ENCODE data around the gene CHAC1. TPM values are rescaled to one million over a fixed set of nuclear protein-coding genes. Genes with fewer than 3 reads are reported as not detected.

Gene CHAC1
- total and polyA plus RNA-seq, 8 donors, result 1.3 to 61.6 (median 5.0) TPM

- Histone ChIP-seq H3K36me3 (peaks cover 20 to 84% (median 81%) of the 10 kb centered on the region in 4 donors), H3K27ac (no peak overlapping the region), H3K9me3 (no peaks in the 10 kb centered on the region), H3K4me1 (peaks cover 0 to 16% (median 7%) of the 10 kb centered on the region in 4 donors), H3K27me3 (no peaks in the 10 kb centered on the region), H3K4me3 (no peak overlapping the region)
- TF ChIP-seq POLR2AphosphoS5 (IDR thresholded peaks at IDR 0.05), result no peak
- TF ChIP-seq POLR2A (IDR thresholded peaks at IDR 0.05), result no peak
- TF ChIP-seq CTCF (IDR thresholded peaks at IDR 0.05), result no peak
- no peak for TF ChIP-seq EP300 (IDR thresholded peaks at IDR 0.05)
- 41 to 68% (median 61%) methylated on average over 1 of the region's 1 CpG for WGBS, 5 donors
- DNase-seq, result peak in 1 of 2 donors; percentile 69
- intact Hi-C loops (cut with DNase I; ENCODE audit: low total_unique reads), result no loop called here
Observed at GRCh38 chr15:40992241-40992741, 39.0 kb downstream of the CHAC1 start.

- WGBS, 5 donors, result 88 to 93% (median 90%) methylated on average over 4 to 5 of the region's 5 CpGs
- H3K4me3 ChIP-seq, result no peak overlapping the region
- no peaks in the 10 kb centered on the region for H3K9me3 ChIP-seq
- no peak for TF ChIP-seq POLR2A (IDR thresholded peaks at IDR 0.05)
- TF ChIP-seq CTCF (IDR thresholded peaks at IDR 0.05), result no peak
- TF ChIP-seq EP300 (IDR thresholded peaks at IDR 0.05), result no peak
- no peak for TF ChIP-seq POLR2AphosphoS5 (IDR thresholded peaks at IDR 0.05)
- H3K27ac ChIP-seq, result no peak overlapping the region
- peaks cover 21 to 83% (median 81%) of the 10 kb centered on the region in 4 donors for H3K36me3 ChIP-seq
- no peak for DNase-seq
- H3K27me3 ChIP-seq, result no peaks in the 10 kb centered on the region
- peaks cover 0 to 16% (median 7%) of the 10 kb centered on the region in 4 donors for H3K4me1 ChIP-seq
- intact Hi-C loops (cut with DNase I; ENCODE audit: low total_unique reads), result no loop called here
Observed at GRCh38 chr15:40992825-40993224, 39.6 kb downstream of the CHAC1 start.

GRCh38 chr15:40995656-40996055, 42.4 kb downstream of the CHAC1 start:
- 84 to 100% (median 94%) methylated on average over 3 of the region's 3 CpGs for WGBS, 5 donors
- no peak overlapping the region for H3K27ac ChIP-seq
- H3K36me3 ChIP-seq, result peaks cover 25 to 83% (median 75%) of the 10 kb centered on the region in 4 donors
- no peak for TF ChIP-seq EP300 (IDR thresholded peaks at IDR 0.05)
- TF ChIP-seq POLR2A (IDR thresholded peaks at IDR 0.05), result no peak
- no peak for TF ChIP-seq CTCF (IDR thresholded peaks at IDR 0.05)
- TF ChIP-seq POLR2AphosphoS5 (IDR thresholded peaks at IDR 0.05), result no peak
- DNase-seq, result no peak
- peaks cover 0 to 17% (median 7%) of the 10 kb centered on the region in 4 donors for H3K4me1 ChIP-seq
- no peaks in the 10 kb centered on the region for H3K27me3 ChIP-seq
- no peaks in the 10 kb centered on the region for H3K9me3 ChIP-seq
- intact Hi-C loops (cut with DNase I; ENCODE audit: low total_unique reads), result no loop called here
- H3K4me3 ChIP-seq, result no peak overlapping the region

- TF ChIP-seq POLR2A (IDR thresholded peaks at IDR 0.05) (no peak), CTCF (IDR thresholded peaks at IDR 0.05) (no peak), POLR2AphosphoS5 (IDR thresholded peaks at IDR 0.05) (no peak), EP300 (IDR thresholded peaks at IDR 0.05) (no peak)
- intact Hi-C loops (cut with DNase I; ENCODE audit: low total_unique reads), result no loop called here
- no peak overlapping the region for H3K4me3 ChIP-seq
- H3K9me3 ChIP-seq, result no peaks in the 10 kb centered on the region
- WGBS, 5 donors, result 89 to 94% (median 90%) methylated on average over 4 of the region's 4 CpGs
- DNase-seq, result no peak
- H3K4me1 ChIP-seq, result peaks cover 6 to 18% (median 10%) of the 10 kb centered on the region in 4 donors
- peaks cover 25 to 76% (median 68%) of the 10 kb centered on the region in 4 donors for H3K36me3 ChIP-seq
- H3K27me3 ChIP-seq, result no peaks in the 10 kb centered on the region
- H3K27ac ChIP-seq, result no peak overlapping the region
Observed at GRCh38 chr15:40999190-40999589, 45.9 kb downstream of the CHAC1 start.
